Gastroesophageal sphincter (tissue), 3 donors: ENCODE results near the gene BBS1.

Source experiments
- CTCF ChIP-seq, 4 experiments: fragments of 200-600 bp in 2 of 4; fragments of 450-650 bp in 2 of 4; sonication (generic) in 1 of 4; IDR thresholded peaks; one replicate each; pipeline ENCODE4 v1.5.1; 2017 to 2019; ENCODE audit warnings: antibody characterized with exemption in 4 of 4, mild to moderate bottlenecking in 2 of 4, moderate library complexity in 2 of 4
- EP300 ChIP-seq: sonication (generic); formaldehyde crosslinking; IDR thresholded peaks from one replicate; pipeline ENCODE4 v1.6.1; 2017; ENCODE audit warnings: antibody characterized with exemption, mild to moderate bottlenecking
- POLR2A ChIP-seq, 2 donors: fragments of 450-650 bp; IDR thresholded peaks; one replicate each; pipeline ENCODE4 v1.6.1; 2017; ENCODE audit warnings: antibody characterized with exemption in 2 of 2, mild to moderate bottlenecking in 2 of 2, moderate library complexity in 1 of 2
- POLR2AphosphoS5 ChIP-seq: sonication (generic); formaldehyde crosslinking; IDR thresholded peaks from one replicate; pipeline ENCODE4 v1.6.1; 2017; ENCODE audit warnings: antibody characterized with exemption

GRCh38 chr11:66569076-66569475 is 58.6 kb downstream of the BBS1 start:
- TF ChIP-seq CTCF (IDR thresholded peaks at IDR 0.05) (no peak), POLR2A (IDR thresholded peaks at IDR 0.05) (no peak), POLR2AphosphoS5 (no peak), EP300 (no peak)
